ENCODE measurements around the gene PDF.

DNA sequence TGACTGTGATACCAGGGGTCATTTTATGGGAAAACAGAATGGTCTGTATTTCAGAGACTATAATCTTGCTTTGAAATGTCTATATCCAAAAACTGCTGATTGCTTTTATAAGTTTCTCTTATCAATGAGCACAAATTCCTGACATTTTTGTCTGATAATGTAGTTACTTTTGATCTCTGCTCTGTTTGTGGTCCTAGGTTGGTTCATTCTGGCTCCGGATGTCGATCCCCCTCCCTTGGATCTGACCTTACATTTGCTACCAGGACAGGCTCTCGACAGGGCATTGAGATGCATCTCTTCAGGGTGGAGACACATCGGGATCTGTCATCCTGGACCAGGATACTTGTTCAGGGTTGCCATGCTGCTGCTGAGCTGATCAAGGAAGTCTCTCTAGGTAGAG is 46.5 kb downstream of the PDF start:
- TF ChIP-seq, protein P1, sequence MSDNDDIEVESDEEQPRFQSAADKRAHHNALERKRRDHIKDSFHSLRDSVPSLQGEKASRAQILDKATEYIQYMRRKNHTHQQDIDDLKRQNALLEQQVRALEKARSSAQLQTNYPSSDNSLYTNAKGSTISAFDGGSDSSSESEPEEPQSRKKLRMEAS (IDR thresholded peaks at IDR 0.05), result no peak
- TF ChIP-seq, protein P2, sequence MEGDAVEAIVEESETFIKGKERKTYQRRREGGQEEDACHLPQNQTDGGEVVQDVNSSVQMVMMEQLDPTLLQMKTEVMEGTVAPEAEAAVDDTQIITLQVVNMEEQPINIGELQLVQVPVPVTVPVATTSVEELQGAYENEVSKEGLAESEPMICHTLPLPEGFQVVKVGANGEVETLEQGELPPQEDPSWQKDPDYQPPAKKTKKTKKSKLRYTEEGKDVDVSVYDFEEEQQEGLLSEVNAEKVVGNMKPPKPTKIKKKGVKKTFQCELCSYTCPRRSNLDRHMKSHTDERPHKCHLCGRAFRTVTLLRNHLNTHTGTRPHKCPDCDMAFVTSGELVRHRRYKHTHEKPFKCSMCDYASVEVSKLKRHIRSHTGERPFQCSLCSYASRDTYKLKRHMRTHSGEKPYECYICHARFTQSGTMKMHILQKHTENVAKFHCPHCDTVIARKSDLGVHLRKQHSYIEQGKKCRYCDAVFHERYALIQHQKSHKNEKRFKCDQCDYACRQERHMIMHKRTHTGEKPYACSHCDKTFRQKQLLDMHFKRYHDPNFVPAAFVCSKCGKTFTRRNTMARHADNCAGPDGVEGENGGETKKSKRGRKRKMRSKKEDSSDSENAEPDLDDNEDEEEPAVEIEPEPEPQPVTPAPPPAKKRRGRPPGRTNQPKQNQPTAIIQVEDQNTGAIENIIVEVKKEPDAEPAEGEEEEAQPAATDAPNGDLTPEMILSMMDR (IDR thresholded peaks at IDR 0.05; ENCODE audit: low read depth, low read length, missing input control), result no peak
- TF ChIP-seq, protein P3, sequence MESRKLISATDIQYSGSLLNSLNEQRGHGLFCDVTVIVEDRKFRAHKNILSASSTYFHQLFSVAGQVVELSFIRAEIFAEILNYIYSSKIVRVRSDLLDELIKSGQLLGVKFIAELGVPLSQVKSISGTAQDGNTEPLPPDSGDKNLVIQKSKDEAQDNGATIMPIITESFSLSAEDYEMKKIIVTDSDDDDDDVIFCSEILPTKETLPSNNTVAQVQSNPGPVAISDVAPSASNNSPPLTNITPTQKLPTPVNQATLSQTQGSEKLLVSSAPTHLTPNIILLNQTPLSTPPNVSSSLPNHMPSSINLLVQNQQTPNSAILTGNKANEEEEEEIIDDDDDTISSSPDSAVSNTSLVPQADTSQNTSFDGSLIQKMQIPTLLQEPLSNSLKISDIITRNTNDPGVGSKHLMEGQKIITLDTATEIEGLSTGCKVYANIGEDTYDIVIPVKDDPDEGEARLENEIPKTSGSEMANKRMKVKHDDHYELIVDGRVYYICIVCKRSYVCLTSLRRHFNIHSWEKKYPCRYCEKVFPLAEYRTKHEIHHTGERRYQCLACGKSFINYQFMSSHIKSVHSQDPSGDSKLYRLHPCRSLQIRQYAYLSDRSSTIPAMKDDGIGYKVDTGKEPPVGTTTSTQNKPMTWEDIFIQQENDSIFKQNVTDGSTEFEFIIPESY (IDR thresholded peaks at IDR 0.05), result no peak
- TF ChIP-seq YY1 (IDR thresholded peaks at IDR 0.05), result no peak
- no peak for TF ChIP-seq RAD21 (IDR thresholded peaks at IDR 0.05)

Measured in liver (tissue), 3 donors.